Heart right ventricle (tissue), 16 donors: ENCODE measurements around the gene KIF2A. TPM values are rescaled to one million over a fixed set of nuclear protein-coding genes. Genes with fewer than 3 reads are reported as not detected.

ENCODE experiments used
- ATAC-seq, 8 donors: fragments of 200-7000 bp; cut with Tn5 transposase; one replicate each; pipeline ENCODE4 v1.9.1; 2020; ENCODE audit warnings: mild to moderate bottlenecking in 8 of 8, moderate library complexity in 8 of 8, moderate number of reproducible peaks in 1 of 8
- DNase-seq, 2 donors: peaks; one replicate each; pipeline ENCODE4 v3.0.0-alpha.2; 2020
- H3K27ac ChIP-seq, 10 donors: fragments of 200-600 bp; sonication (generic) in 2 of 10; one replicate each; pipeline versions ENCODE4 v1.5.0 to v1.8.0; 2020 to 2022; ENCODE audit warnings: mild to moderate bottlenecking in 3 of 10
- H3K27me3 ChIP-seq, 7 donors: fragments of 200-600 bp; one replicate each; pipeline ENCODE4 v1.8.0; 2021 to 2022; ENCODE audit warnings: mild to moderate bottlenecking in 2 of 7
- H3K36me3 ChIP-seq, 9 donors: fragments of 200-600 bp; sonication (generic) in 1 of 9; one replicate each; pipeline versions ENCODE4 v1.5.0 to v1.8.0; 2020 to 2022; ENCODE audit warnings: mild to moderate bottlenecking in 2 of 9
- H3K4me1 ChIP-seq, 9 donors: fragments of 200-600 bp; sonication (generic) in 1 of 9; one replicate each; pipeline versions ENCODE4 v1.5.0 to v1.8.0; 2020 to 2022; ENCODE audit warnings: mild to moderate bottlenecking in 4 of 9
- H3K4me3 ChIP-seq, 10 donors: fragments of 200-600 bp; sonication (generic) in 2 of 10; one replicate each; pipeline versions ENCODE4 v1.5.0 to v1.8.0; 2020 to 2022; ENCODE audit warnings: mild to moderate bottlenecking in 7 of 10, moderate library complexity in 2 of 10
- H3K9me3 ChIP-seq, 11 donors: fragments of 200-600 bp in 10 of 11; sonication (generic) in 2 of 11; one replicate each; pipeline versions ENCODE4 v1.5.0 to v1.8.0; 2013 to 2022; ENCODE audit warnings: mild to moderate bottlenecking in 2 of 11, control low read depth in 1 of 11, moderate library complexity in 1 of 11
- CTCF ChIP-seq, 9 donors: fragments of 200-600 bp; sonication (generic) in 2 of 9; IDR thresholded peaks; one replicate each; pipeline versions ENCODE4 v1.5.0 to v1.8.0; 2021 to 2022; ENCODE audit warnings: antibody characterized with exemption in 9 of 9, mild to moderate bottlenecking in 5 of 9, moderate library complexity in 1 of 9
- WGBS, 2 donors: extraction: QIAGEN DNeasy Blood & Tissue Kit; methylation state at CpG; one replicate each; pipeline ENCODE4 v1.1.7; 2013; ENCODE audit warnings: inconsistent platforms in 1 of 2; 5-methylcytosine and 5-hydroxymethylcytosine counted together
- intact Hi-C, 10 donors: fragments of 100-400 bp; cut with DNase I; formaldehyde crosslinking; loops; one replicate each; pipeline versions ENCODE4 v1.11.1 to v1.14.2; 2022
- polyA plus RNA-seq, 2 donors: library from polyadenylated mRNA; stranded (reverse); fragments of 200-250 nt; gene quantifications; one replicate each; pipeline ENCODE4 v1.2.3, GENCODE V29; 2013
- total RNA-seq, 10 donors: library from RNA; stranded (reverse); fragmentation: NEBNext Ultra II Directional in 3 of 10; extraction: Animal tissue kit (Norgen Biotek cat#: 25700) in 3 of 10; gene quantifications; one replicate each; pipeline versions ENCODE4 v1.2.1 to v1.2.4, GENCODE V29; 2021 to 2023
- donor health status: Arrhythmogenic right ventricular cardiomyopathy.
- donor health status: ischemic (EF 13 %, LVEDD 7.1; RV severe dilation, severe dysfunction).
- donor health status: healthy with polysubstance abuse.
- donor health status: DM: no; HTN: yes; CAD: no.
- donor health status: DM: no; HTN: no; CAD: no.
- donor health status: ischemic (EF 25% LVEDD 6.9; RV normal size, moderate dysfunction).
- donor health status: ischemic (EF 25% LVEDD 5.7; RV mildly dilated, moderate dysfunction).
- donor health status: healthy.
- donor health status: DM: yes; HTN: yes; CAD: no.
- donor health status: Ischemic cardiomyopathy.
- donor health status: ischemic (EF 35%, LVEDD 5.7; RV mildly dilated, moderate dysfunction).
- donor health status: nonischemic (EF 11% LVEDD 7.7; RV severe dilation, severe dysfunction).
- donor health status: DM: yes; HTN: yes; CAD: no.
- donor health status: PGD.
- donor health status: ischemic (EF 29% LVEDD 5.4; RV normal size, mild dysfunction).
- donor health status: nonischemic (EF 23%, LVEDD 6.1; RV moderate dilation, normal function).

Gene KIF2A
- total and polyA plus RNA-seq, 12 donors = 1.5 to 17.1 (median 11.1) TPM

GRCh38 chr5:62372600-62372999, 66.6 kb downstream of the KIF2A start:
- H3K9me3 ChIP-seq = no peaks in the 10 kb centered on the region
- intact Hi-C loops = no loop called here
- no peaks in the 10 kb centered on the region for H3K4me1 ChIP-seq
- ATAC-seq (no peak), DNase-seq (no peak)
- no peak overlapping the region for H3K27ac ChIP-seq
- 95 to 96% methylated on average over 3 of the region's 3 CpGs for WGBS, 2 donors
- H3K36me3 ChIP-seq = peaks cover 0 to 91% (median 21%) of the 10 kb centered on the region in 9 donors
- no peak overlapping the region for H3K4me3 ChIP-seq
- no peaks in the 10 kb centered on the region for H3K27me3 ChIP-seq
- no peak for TF ChIP-seq CTCF (IDR thresholded peaks at IDR 0.05)

- WGBS, 2 donors = 97 to 98% methylated on average over 3 of the region's 3 CpGs
- Histone ChIP-seq H3K36me3 (peaks cover 0 to 92% (median 24%) of the 10 kb centered on the region in 9 donors), H3K9me3 (no peaks in the 10 kb centered on the region), H3K27ac (no peak overlapping the region), H3K4me3 (no peak overlapping the region), H3K27me3 (no peaks in the 10 kb centered on the region), H3K4me1 (no peaks in the 10 kb centered on the region)
- intact Hi-C loops = no loop called here
- ATAC-seq (no peak), DNase-seq (no peak)
- TF ChIP-seq CTCF (IDR thresholded peaks at IDR 0.05) = no peak
Observed at GRCh38 chr5:62373382-62373781, 67.4 kb downstream of the KIF2A start.

DNA sequence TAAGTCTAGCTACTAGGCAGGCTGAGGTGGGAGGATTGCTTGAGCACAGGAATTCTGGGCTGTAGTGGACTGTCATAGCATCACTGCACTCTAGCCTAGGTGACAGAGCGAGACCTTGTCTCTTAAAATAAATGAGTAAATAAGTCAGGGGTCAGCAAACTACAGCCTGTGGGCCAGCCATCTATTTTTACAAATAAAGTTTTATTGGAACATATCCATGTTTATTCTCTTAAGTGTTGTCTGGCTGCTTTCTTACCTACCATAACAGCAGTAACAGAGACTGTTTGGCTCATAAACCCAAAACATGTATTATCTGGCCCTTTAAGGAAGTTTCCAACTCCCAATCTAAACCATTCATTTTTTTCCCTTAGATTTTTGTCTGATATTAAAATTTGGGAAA, 68.1 kb downstream of the KIF2A start:
- TF ChIP-seq CTCF (IDR thresholded peaks at IDR 0.05) = no peak
- DNase-seq (no peak), ATAC-seq (no peak)
- Histone ChIP-seq H3K4me3 (no peak overlapping the region), H3K27ac (no peak overlapping the region), H3K27me3 (no peaks in the 10 kb centered on the region), H3K4me1 (no peaks in the 10 kb centered on the region), H3K9me3 (no peaks in the 10 kb centered on the region), H3K36me3 (peaks cover 0 to 92% (median 28%) of the 10 kb centered on the region in 9 donors)
- intact Hi-C loops = no loop called here
- WGBS, 2 donors = 100% methylated on average over 1 of the region's 1 CpG

DNA sequence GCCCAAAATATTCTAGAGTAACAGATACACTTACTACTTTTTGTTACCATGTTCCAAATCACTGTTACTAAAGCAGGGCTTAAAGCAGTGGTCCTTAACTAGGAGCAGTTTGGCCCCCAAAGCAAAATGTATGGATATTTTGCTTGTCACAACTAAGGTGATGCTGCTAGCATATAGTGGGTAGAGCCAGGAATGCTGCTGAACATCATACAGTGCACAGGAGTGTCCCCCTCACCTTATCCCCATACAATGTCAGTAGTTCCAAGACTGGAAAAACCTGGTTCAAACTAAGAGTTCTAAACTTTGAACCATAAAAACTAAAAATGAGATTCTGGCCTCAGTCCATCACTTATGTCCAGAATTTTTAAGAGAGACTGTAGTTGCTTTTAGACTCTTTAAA, 69.6 kb downstream of the KIF2A start:
- intact Hi-C loops = no loop called here
- Histone ChIP-seq H3K27me3 (no peaks in the 10 kb centered on the region), H3K4me3 (no peak overlapping the region), H3K4me1 (no peaks in the 10 kb centered on the region), H3K9me3 (no peaks in the 10 kb centered on the region), H3K36me3 (peaks cover 0 to 99% (median 29%) of the 10 kb centered on the region in 9 donors), H3K27ac (no peak overlapping the region)
- DNase-seq = no peak
- ATAC-seq = no peak
- TF ChIP-seq CTCF (IDR thresholded peaks at IDR 0.05) = no peak

DNA sequence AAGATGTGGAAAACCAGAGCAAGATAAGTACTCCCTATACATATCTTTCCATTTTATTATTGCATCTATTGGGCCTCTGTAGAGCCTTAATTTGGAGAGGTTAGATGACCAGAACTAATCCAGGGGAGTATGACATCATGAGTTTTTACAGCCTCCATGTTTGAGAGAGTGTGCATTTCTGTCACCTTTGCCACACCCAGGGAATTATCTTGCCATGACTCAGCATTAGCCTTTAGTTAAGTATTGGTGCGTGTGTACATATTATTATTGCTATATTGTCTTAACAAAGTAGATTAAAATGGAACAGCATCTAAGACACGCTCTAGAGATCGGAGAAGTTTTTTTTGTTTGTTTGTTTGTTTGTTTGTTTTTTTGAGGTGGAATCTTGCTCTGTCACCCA, 70.1 kb downstream of the KIF2A start:
- Histone ChIP-seq H3K27me3 (no peaks in the 10 kb centered on the region), H3K36me3 (peaks cover 0 to 99% (median 29%) of the 10 kb centered on the region in 9 donors), H3K9me3 (no peaks in the 10 kb centered on the region), H3K27ac (no peak overlapping the region), H3K4me1 (no peaks in the 10 kb centered on the region), H3K4me3 (no peak overlapping the region)
- DNase-seq (no peak), ATAC-seq (no peak)
- WGBS, 2 donors = 97 to 98% methylated on average over 3 of the region's 3 CpGs
- intact Hi-C loops = no loop called here
- no peak for TF ChIP-seq CTCF (IDR thresholded peaks at IDR 0.05)
